Natural killer cell (primary cell): ENCODE results near the gene EIF5B. TPM values are rescaled to one million over a fixed set of nuclear protein-coding genes. Genes with fewer than 3 reads are reported as not detected.
"Not testable (repeated sequence)": the region's sequence is repeated elsewhere in the genome, so short reads cannot be mapped to it uniquely, and the experiment has no call there.

ENCODE experiments used
- ATAC-seq, 3 donors: fragments of 150-1000 bp in 2 of 3; fragments of 200-7000 bp in 1 of 3; cut with Tn5 transposase; 1 replicate in 1 of 3; 2 replicates in 2 of 3; pipeline ENCODE4 v1.10.0; 2021; ENCODE audit warnings: mild to moderate bottlenecking in 2 of 3, moderate library complexity in 2 of 3
- DNase-seq, 2 donors: peaks; one replicate each; pipeline versions ENCODE4 v3.0.0 to v3.0.0-alpha.2; 2013 to 2021; ENCODE audit warnings: mixed read lengths in 1 of 2
- H3K27ac ChIP-seq: one replicate; pipeline ENCODE4 v1.5.1; 2013; ENCODE audit warnings: mild to moderate bottlenecking, low read length
- H3K27me3 ChIP-seq: one replicate; pipeline ENCODE4 v1.6.1; 2013; ENCODE audit warnings: low read length; ENCODE audit not compliant: control insufficient read depth, insufficient read depth
- H3K36me3 ChIP-seq: one replicate; pipeline ENCODE4 v1.6.1; 2013; ENCODE audit warnings: low read length; ENCODE audit not compliant: control insufficient read depth, insufficient read depth
- H3K4me1 ChIP-seq: one replicate; pipeline ENCODE4 v1.6.1; 2013; ENCODE audit warnings: low read length; ENCODE audit not compliant: control insufficient read depth, insufficient read depth
- H3K4me3 ChIP-seq: one replicate; pipeline ENCODE4 v1.5.1; 2013; ENCODE audit warnings: low read length
- H3K9me3 ChIP-seq: one replicate; pipeline ENCODE4 v1.6.1; 2013; ENCODE audit warnings: low read length; ENCODE audit not compliant: control insufficient read depth, insufficient read depth
- H3K27ac Mint-ChIP-seq, 2 donors: one replicate each; pipeline ENCODE4 v1.8.0; 2022; ENCODE audit warnings: mild to moderate bottlenecking in 2 of 2, mixed read lengths in 2 of 2, moderate library complexity in 1 of 2
- H3K27me3 Mint-ChIP-seq, 2 donors: one replicate each; pipeline ENCODE4 v1.8.0; 2022; ENCODE audit warnings: low read depth in 2 of 2, mixed read lengths in 2 of 2
- H3K36me3 Mint-ChIP-seq: one replicate; pipeline ENCODE4 v1.8.0; 2022; ENCODE audit warnings: mixed read lengths
- H3K4me1 Mint-ChIP-seq, 2 donors: one replicate each; pipeline ENCODE4 v1.8.0; 2022; ENCODE audit warnings: mixed read lengths in 2 of 2
- H3K4me3 Mint-ChIP-seq: one replicate; pipeline ENCODE4 v1.8.0; 2022; ENCODE audit warnings: mild to moderate bottlenecking, moderate library complexity, mixed read lengths
- H3K9me3 Mint-ChIP-seq, 2 donors: one replicate each; pipeline ENCODE4 v1.8.0; 2022; ENCODE audit warnings: mixed read lengths in 2 of 2
- WGBS: methylation state at CpG from one replicate; pipeline ENCODE4 v1.1.7; 2013; ENCODE audit warnings: missing lambda C conversion rate; ENCODE audit not compliant: insufficient coverage; 5-methylcytosine and 5-hydroxymethylcytosine counted together
- intact Hi-C: fragments of 100-400 bp; cut with micrococcal nuclease; formaldehyde crosslinking; loops from one replicate; pipeline ENCODE4 v1.14.2; 2022
- total RNA-seq, 4 donors: library from RNA; stranded (reverse); fragments of 120-200 nt in 1 of 4; gene quantifications; one replicate each; pipeline versions ENCODE4 v1.2.3 to v1.2.4, GENCODE V29; 2013 to 2022
- TF ChIP-seq, protein P1 (sequence below): fragments of 200-600 bp; IDR thresholded peaks from one replicate; pipeline ENCODE4 v1.8.0; 2022; ENCODE audit warnings: antibody characterized with exemption

EIF5B gene, protein sequence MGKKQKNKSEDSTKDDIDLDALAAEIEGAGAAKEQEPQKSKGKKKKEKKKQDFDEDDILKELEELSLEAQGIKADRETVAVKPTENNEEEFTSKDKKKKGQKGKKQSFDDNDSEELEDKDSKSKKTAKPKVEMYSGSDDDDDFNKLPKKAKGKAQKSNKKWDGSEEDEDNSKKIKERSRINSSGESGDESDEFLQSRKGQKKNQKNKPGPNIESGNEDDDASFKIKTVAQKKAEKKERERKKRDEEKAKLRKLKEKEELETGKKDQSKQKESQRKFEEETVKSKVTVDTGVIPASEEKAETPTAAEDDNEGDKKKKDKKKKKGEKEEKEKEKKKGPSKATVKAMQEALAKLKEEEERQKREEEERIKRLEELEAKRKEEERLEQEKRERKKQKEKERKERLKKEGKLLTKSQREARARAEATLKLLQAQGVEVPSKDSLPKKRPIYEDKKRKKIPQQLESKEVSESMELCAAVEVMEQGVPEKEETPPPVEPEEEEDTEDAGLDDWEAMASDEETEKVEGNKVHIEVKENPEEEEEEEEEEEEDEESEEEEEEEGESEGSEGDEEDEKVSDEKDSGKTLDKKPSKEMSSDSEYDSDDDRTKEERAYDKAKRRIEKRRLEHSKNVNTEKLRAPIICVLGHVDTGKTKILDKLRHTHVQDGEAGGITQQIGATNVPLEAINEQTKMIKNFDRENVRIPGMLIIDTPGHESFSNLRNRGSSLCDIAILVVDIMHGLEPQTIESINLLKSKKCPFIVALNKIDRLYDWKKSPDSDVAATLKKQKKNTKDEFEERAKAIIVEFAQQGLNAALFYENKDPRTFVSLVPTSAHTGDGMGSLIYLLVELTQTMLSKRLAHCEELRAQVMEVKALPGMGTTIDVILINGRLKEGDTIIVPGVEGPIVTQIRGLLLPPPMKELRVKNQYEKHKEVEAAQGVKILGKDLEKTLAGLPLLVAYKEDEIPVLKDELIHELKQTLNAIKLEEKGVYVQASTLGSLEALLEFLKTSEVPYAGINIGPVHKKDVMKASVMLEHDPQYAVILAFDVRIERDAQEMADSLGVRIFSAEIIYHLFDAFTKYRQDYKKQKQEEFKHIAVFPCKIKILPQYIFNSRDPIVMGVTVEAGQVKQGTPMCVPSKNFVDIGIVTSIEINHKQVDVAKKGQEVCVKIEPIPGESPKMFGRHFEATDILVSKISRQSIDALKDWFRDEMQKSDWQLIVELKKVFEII
- 10 to 100 TPM; 33.5 to 40.6 (median 40.3) TPM for total RNA-seq
- total RNA-seq (2013) = 33.4 TPM

DNA sequence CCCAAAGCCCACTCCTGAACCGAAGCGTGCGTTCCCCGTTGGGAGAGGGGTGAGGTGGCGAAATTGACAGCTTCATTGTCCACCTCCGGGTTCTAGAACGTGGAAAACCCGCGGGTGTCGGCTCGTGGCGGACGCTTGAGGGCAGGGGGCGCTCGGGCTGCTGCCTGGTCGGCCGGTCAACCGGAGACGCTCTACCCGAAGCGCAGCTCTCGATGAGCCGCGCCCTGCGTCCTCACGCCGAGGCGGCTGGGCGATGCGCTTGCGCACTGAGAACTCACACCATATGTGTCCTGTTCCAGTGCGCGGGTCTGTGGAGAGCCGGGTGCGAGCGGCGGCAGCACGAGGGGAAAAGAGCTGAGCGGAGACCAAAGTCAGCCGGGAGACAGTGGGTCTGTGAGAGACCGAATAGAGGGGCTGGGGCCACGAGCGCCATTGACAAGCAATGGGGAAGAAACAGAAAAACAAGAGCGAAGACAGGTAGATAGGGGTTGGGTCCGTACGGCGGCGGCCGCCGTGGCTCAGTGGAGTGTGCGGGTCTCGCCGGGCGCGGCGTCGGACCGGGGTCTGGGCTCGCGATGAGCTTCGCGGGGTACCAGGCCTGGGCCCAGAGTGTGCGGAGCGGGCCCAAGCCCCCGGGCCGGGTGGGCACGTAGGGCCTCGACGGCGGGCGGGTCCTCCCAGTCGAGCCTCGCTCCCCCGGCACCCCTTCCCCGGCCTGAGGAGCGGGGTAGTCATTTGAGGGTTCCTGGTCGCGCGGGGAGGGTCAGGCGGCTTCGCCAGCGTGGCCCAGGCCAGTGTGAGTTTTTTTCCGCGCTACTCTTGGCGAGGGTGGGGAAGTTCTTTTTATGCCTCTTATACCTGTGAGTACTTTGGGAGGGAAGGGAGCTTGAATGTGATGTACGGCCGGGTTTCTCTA lies at the start of gene EIF5B:
EIF5B (plus strand) TSS at position 277 of the 916 bp plus-strand sequence; CDS start at position 443, 166 bp downstream.
- H3K27ac Mint-ChIP-seq = no peak within 1 kb of the TSS
- TF ChIP-seq, protein P1, sequence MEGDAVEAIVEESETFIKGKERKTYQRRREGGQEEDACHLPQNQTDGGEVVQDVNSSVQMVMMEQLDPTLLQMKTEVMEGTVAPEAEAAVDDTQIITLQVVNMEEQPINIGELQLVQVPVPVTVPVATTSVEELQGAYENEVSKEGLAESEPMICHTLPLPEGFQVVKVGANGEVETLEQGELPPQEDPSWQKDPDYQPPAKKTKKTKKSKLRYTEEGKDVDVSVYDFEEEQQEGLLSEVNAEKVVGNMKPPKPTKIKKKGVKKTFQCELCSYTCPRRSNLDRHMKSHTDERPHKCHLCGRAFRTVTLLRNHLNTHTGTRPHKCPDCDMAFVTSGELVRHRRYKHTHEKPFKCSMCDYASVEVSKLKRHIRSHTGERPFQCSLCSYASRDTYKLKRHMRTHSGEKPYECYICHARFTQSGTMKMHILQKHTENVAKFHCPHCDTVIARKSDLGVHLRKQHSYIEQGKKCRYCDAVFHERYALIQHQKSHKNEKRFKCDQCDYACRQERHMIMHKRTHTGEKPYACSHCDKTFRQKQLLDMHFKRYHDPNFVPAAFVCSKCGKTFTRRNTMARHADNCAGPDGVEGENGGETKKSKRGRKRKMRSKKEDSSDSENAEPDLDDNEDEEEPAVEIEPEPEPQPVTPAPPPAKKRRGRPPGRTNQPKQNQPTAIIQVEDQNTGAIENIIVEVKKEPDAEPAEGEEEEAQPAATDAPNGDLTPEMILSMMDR = peak; percentile 48
- WGBS = under 1% methylated on average over 87 of the region's 87 CpGs
- intact Hi-C loops = loop anchor here (2.0 kb wide), 1 partner anchor 183 kb away; the partner anchor contains the start of genes LIPT1 and TSGA10
- H3K36me3 Mint-ChIP-seq = peaks cover 5% of the 10 kb centered on the region
- no peaks in the 10 kb centered on the region for H3K9me3 Mint-ChIP-seq
- peaks cover 12 to 32% of the 10 kb centered on the region in 2 donors for H3K4me1 Mint-ChIP-seq
- Histone ChIP-seq H3K4me3 (peak within 1 kb of the TSS; percentile 79), H3K4me1 (peaks cover 15% of the 10 kb centered on the region), H3K27ac (peak within 1 kb of the TSS; percentile 83), H3K36me3 (peaks cover 3% of the 10 kb centered on the region), H3K9me3 (no peaks in the 10 kb centered on the region), H3K27me3 (no peaks in the 10 kb centered on the region)
- no peaks in the 10 kb centered on the region for H3K27me3 Mint-ChIP-seq
- ATAC-seq (peak; percentile 67 to 83 (median 72)), DNase-seq (peak; percentile 86 to 96)
- H3K4me3 Mint-ChIP-seq = no peak within 1 kb of the TSS

DNA sequence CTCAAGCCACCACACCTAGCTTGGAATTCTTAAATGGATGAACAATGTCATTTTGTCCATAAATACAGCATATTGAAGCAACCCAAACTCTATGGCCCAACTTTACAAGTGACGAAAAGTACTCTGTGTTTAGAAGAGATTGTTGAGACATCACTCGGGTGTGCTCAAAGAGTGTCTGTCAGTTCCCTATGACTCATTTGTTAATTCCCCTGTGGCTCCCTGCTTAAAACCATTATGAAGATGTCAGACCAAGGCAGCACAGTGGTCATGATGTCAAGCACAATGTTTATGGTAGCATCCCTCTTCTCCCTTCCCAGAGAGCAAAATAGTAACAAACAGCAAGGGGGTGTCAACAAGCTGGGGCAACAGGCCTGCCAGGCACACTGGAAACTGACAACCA lies 39.2 kb upstream of the EIF5B start:
- DNase-seq (no peak), ATAC-seq (no peak)
- no peaks in the 10 kb centered on the region for H3K9me3 Mint-ChIP-seq
- no peaks in the 10 kb centered on the region for H3K27me3 Mint-ChIP-seq
- H3K27me3 ChIP-seq = no peaks in the 10 kb centered on the region
- no peaks in the 10 kb centered on the region for H3K4me1 ChIP-seq
- WGBS = 97% methylated on average over 2 of the region's 2 CpGs
- no peaks in the 10 kb centered on the region for H3K36me3 ChIP-seq
- TF ChIP-seq, protein P1 = no peak
- no peak overlapping the region for H3K27ac ChIP-seq
- no peak overlapping the region for H3K27ac Mint-ChIP-seq
- no peaks in the 10 kb centered on the region for H3K36me3 Mint-ChIP-seq
- no peak overlapping the region for H3K4me3 ChIP-seq
- intact Hi-C loops = no loop called here
- no peak overlapping the region for H3K4me3 Mint-ChIP-seq
- no peaks in the 10 kb centered on the region for H3K9me3 ChIP-seq
- no peaks in the 10 kb centered on the region for H3K4me1 Mint-ChIP-seq

DNA sequence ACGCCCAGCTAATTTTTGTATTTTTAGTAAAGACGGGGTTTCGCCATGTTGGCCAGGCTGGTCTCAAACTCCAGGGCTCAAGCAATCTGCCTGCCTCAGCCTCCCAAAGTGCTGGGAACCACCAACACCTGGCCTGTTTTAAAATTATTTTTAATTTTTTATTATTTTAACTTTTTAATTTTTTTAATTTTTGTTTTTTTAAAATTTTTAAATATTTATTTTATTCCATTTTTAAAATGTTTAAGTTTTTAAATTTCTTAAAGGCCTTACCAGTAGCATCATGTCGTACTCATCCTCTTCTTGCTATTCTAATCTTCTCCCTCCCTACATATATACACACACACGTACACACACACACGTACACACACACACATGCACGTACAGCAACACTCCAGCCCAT lies 37.6 kb upstream of the EIF5B start:
- Histone ChIP-seq H3K36me3 (no peaks in the 10 kb centered on the region), H3K4me3 (no peak overlapping the region), H3K27ac (no peak overlapping the region), H3K9me3 (no peaks in the 10 kb centered on the region), H3K4me1 (no peaks in the 10 kb centered on the region), H3K27me3 (no peaks in the 10 kb centered on the region)
- Mint-ChIP-seq H3K4me1 (no peaks in the 10 kb centered on the region), H3K4me3 (no peak overlapping the region), H3K36me3 (no peaks in the 10 kb centered on the region), H3K27ac (no peak overlapping the region), H3K9me3 (no peaks in the 10 kb centered on the region), H3K27me3 (no peaks in the 10 kb centered on the region)
- DNase-seq (no peak), ATAC-seq (no peak)
- TF ChIP-seq, protein P1 = no peak
- intact Hi-C loops = no loop called here
- WGBS = 98% methylated on average over 6 of the region's 7 CpGs

DNA sequence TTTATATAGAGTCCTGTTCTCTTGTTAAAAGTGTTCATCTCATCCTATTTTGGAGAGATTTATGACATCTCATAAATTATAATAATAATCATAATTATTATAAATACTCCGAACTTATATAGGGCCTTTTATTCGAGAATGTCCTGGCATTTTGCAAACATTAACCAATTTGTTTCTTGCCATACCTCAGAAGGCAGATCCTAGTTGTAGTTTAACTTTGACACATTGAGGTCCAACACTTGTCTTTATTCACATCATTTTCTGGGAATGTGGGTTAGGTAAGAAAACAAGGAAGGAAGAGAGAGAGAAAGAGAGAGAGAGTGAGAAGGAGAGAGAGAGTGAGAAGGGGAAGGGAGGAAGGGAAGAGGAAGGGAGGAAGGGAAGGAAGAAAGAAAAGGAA lies 36.1 kb upstream of the EIF5B start, which contains the start of gene LYG1:
LYG1 (minus strand) TSS at position 101 of the 400 bp plus-strand sequence. CDS start 5,527 bp downstream, outside the sequence.
- DNase-seq, H3K4me3 ChIP-seq, H3K4me3 Mint-ChIP-seq, H3K9me3 Mint-ChIP-seq, ATAC-seq, H3K36me3 Mint-ChIP-seq, H3K27ac Mint-ChIP-seq, H3K9me3 ChIP-seq, H3K4me1 ChIP-seq, H3K4me1 Mint-ChIP-seq, intact Hi-C loops, H3K27me3 Mint-ChIP-seq, H3K27ac ChIP-seq, H3K36me3 ChIP-seq, H3K27me3 ChIP-seq: not testable (repeated sequence)
- WGBS = no CpG with 5 or more reads among the region's 2 CpGs
